A549 (cell line): ENCODE data around the gene TMEM108.

ENCODE experiments used
- CEBPB ChIP-seq, 2 experiments: fragments of >200 bp in 1 of 2; sonication (Bioruptor Twin) in 1 of 2; formaldehyde crosslinking in 1 of 2; IDR thresholded peaks; 2 replicates each; pipeline ENCODE4 v1.6.1; 2012 to 2016
- CTCF ChIP-seq: fragments of >200 bp; sonication (Bioruptor Twin); formaldehyde crosslinking; IDR thresholded peaks from 3 replicates; pipeline ENCODE4 v1.5.1; 2016
- EP300 ChIP-seq, 2 experiments: fragments of >200 bp; sonication (Bioruptor Twin); formaldehyde crosslinking; IDR thresholded peaks; 2 replicates in 1 of 2; 3 replicates in 1 of 2; pipeline ENCODE4 v1.6.1; 2016 to 2017
- ESRRA ChIP-seq: fragments of 150-350 bp; IDR thresholded peaks from 2 replicates; pipeline ENCODE4 v1.6.1; 2014; ENCODE audit warnings: mild to moderate bottlenecking, low read length, borderline replicate concordance
- MAZ ChIP-seq: fragments of 150-350 bp; IDR thresholded peaks from 2 replicates; pipeline ENCODE4 v1.6.1; 2014; ENCODE audit warnings: antibody characterized with exemption, low read depth, low read length, borderline replicate concordance
- MYC ChIP-seq: IDR thresholded peaks from 2 replicates; pipeline ENCODE4 v1.6.1; 2012; ENCODE audit warnings: mild to moderate bottlenecking, inconsistent platforms, low read length, improper control_type of control experiment, borderline replicate concordance
- PHF8 ChIP-seq: fragments of 200-600 bp; sonication (generic); IDR thresholded peaks from 2 replicates; pipeline ENCODE4 v1.6.1; 2016; ENCODE audit warnings: low read depth, mild to moderate bottlenecking, antibody characterized with exemption, moderate library complexity, borderline replicate concordance
- POLR2A ChIP-seq: IDR thresholded peaks from 2 replicates; pipeline ENCODE4 v1.6.1; 2012; ENCODE audit warnings: mild to moderate bottlenecking, low read length
- RAD21 ChIP-seq, 2 experiments: fragments of >200 bp in 1 of 2; sonication (Bioruptor Twin) in 1 of 2; formaldehyde crosslinking in 1 of 2; IDR thresholded peaks in 1 of 2; conservative IDR thresholded peaks in 1 of 2; 2 replicates in 1 of 2; 3 replicates in 1 of 2; pipeline ENCODE4 v1.6.1; 2012 to 2018; ENCODE audit warnings: inconsistent platforms in 1 of 2
- RCOR1 ChIP-seq: fragments of 150-350 bp; IDR thresholded peaks from 2 replicates; pipeline ENCODE4 v1.6.1; 2014; ENCODE audit warnings: antibody characterized with exemption, low read length, low read depth
- RFX5 ChIP-seq: fragments of 450-650 bp; IDR thresholded peaks from 2 replicates; pipeline ENCODE4 v1.7.1; 2014; ENCODE audit warnings: antibody characterized with exemption, mild to moderate bottlenecking, moderate library complexity
- RNF2 ChIP-seq: fragments of 200-600 bp; sonication (generic); IDR thresholded peaks from 2 replicates; pipeline ENCODE4 v1.6.1; 2016; ENCODE audit warnings: low read depth, mild to moderate bottlenecking, antibody characterized with exemption, moderate library complexity, borderline replicate concordance
- SREBF2 ChIP-seq: fragments of 450-650 bp; IDR thresholded peaks from 2 replicates; pipeline ENCODE4 v1.6.1; 2014; ENCODE audit warnings: mild to moderate bottlenecking, moderate library complexity

GRCh38 chr3:133042778-133043177, 4.6 kb downstream of the TMEM108 start:
- no peak for TF ChIP-seq ESRRA
- TF ChIP-seq SREBF2 = no peak
- no peak for TF ChIP-seq RCOR1
- TF ChIP-seq CTCF = no peak
- no peak for TF ChIP-seq POLR2A
- TF ChIP-seq RAD21 (conservative IDR thresholded peaks at IDR 0.05 in 1 of 2, IDR thresholded peaks at IDR 0.05 in 1 of 2) = no peak
- TF ChIP-seq CEBPB (IDR thresholded peaks at IDR 0.05) = no peak
- TF ChIP-seq MYC = no peak
- TF ChIP-seq EP300 (IDR thresholded peaks at IDR 0.05) = no peak
- no peak for TF ChIP-seq RFX5
- no peak for TF ChIP-seq RNF2
- TF ChIP-seq PHF8 = no peak
- no peak for TF ChIP-seq MAZ
